Measurements from ENCODE around the gene CD24.

DNA sequence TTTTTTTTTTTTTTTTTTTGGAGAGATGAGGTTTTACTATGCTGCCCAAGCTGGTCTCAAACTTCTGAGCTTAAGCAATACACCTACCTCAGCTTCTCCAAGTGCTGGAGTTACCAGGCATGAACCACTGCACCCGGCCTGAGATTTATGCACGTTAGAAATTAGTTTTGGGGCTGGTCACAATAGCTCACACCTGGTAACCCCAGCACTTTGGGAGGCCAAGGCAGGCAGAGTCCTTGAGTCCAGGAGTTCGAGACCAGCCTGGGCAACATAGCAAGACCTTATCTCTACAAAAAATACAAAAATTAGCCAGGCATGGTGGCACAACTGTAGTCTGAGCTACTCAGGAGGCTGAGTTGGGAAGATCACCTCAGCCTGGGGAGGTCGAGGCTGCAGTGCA is 51.9 kb downstream of the CD24 start:
- TF ChIP-seq ESRRA (IDR thresholded peaks at IDR 0.05; ENCODE audit: low read length) (no peak), HDAC6 (IDR thresholded peaks at IDR 0.05; ENCODE audit: unreplicated experiment) (no peak), KDM1A (IDR thresholded peaks at IDR 0.05; ENCODE audit: borderline replicate concordance) (no peak), NR2C1 (IDR thresholded peaks at IDR 0.05) (no peak), CEBPB (IDR thresholded peaks at IDR 0.05; ENCODE audit: borderline replicate concordance in 1 of 2, low read depth in 2 of 2, low read length in 2 of 2) (no peak), MXI1 (IDR thresholded peaks at IDR 0.05; ENCODE audit: low read depth, low read length) (no peak)
- TF ChIP-seq, protein P1, sequence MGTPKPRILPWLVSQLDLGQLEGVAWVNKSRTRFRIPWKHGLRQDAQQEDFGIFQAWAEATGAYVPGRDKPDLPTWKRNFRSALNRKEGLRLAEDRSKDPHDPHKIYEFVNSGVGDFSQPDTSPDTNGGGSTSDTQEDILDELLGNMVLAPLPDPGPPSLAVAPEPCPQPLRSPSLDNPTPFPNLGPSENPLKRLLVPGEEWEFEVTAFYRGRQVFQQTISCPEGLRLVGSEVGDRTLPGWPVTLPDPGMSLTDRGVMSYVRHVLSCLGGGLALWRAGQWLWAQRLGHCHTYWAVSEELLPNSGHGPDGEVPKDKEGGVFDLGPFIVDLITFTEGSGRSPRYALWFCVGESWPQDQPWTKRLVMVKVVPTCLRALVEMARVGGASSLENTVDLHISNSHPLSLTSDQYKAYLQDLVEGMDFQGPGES (IDR thresholded peaks at IDR 0.05): no peak
- TF ChIP-seq, protein P2, sequence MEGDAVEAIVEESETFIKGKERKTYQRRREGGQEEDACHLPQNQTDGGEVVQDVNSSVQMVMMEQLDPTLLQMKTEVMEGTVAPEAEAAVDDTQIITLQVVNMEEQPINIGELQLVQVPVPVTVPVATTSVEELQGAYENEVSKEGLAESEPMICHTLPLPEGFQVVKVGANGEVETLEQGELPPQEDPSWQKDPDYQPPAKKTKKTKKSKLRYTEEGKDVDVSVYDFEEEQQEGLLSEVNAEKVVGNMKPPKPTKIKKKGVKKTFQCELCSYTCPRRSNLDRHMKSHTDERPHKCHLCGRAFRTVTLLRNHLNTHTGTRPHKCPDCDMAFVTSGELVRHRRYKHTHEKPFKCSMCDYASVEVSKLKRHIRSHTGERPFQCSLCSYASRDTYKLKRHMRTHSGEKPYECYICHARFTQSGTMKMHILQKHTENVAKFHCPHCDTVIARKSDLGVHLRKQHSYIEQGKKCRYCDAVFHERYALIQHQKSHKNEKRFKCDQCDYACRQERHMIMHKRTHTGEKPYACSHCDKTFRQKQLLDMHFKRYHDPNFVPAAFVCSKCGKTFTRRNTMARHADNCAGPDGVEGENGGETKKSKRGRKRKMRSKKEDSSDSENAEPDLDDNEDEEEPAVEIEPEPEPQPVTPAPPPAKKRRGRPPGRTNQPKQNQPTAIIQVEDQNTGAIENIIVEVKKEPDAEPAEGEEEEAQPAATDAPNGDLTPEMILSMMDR (IDR thresholded peaks at IDR 0.05 in 2 of 3, conservative IDR thresholded peaks at IDR 0.05 in 1 of 3; ENCODE audit: control insufficient read depth in 2 of 3, extremely low read depth in 1 of 3, insufficient read depth in 1 of 3, low read depth in 3 of 3, low read length in 3 of 3): no peak
